CD1c-positive myeloid dendritic cell (primary cell): Measurements from ENCODE around the gene PARP12.

Experiments used
- DNase-seq: peaks from one replicate; pipeline ENCODE4 v3.0.0-alpha.2; 2016; ENCODE audit errors: extremely low spot score

Gene PARP12

DNA sequence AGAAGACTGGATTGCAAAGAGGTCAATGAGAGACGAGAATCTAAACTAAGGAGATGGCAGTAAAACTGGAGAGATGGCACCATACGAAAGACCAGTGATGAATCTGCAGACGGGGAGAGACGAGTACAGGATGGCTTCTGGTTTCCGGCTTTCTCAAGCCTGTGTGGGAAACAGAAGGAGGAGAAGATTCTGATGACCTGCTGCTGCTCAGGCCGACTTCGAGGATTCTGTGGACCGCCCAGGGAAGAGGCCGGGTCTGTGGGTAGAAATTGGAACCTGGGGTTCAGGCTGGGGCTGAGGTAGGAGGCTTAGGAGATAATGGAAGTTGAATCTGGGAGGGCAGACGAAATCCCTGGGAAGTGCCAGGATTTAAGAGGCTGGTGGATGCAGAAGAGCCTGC lies 48.6 kb downstream of the PARP12 start:
- no peak for DNase-seq

DNA sequence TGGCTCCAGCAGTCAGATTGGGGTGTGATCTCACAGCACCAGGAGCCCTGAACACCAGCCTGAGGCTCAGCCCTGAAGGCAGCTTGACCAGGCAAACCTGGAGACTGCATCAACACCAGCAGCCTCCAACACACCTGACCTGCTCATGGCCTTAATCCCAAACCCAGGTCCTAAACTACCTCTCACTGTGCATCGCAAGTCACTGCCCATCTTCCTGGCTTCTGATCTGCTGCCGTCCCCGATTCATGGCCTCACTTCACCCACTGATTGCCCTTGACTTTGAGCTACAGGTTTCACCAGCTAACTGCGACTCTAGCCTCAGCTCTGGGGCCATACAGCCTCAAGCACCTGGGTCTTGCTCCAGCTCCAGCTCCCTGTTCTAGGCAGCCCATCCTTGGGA lies 49.1 kb downstream of the PARP12 start:
- no peak for DNase-seq

DNA sequence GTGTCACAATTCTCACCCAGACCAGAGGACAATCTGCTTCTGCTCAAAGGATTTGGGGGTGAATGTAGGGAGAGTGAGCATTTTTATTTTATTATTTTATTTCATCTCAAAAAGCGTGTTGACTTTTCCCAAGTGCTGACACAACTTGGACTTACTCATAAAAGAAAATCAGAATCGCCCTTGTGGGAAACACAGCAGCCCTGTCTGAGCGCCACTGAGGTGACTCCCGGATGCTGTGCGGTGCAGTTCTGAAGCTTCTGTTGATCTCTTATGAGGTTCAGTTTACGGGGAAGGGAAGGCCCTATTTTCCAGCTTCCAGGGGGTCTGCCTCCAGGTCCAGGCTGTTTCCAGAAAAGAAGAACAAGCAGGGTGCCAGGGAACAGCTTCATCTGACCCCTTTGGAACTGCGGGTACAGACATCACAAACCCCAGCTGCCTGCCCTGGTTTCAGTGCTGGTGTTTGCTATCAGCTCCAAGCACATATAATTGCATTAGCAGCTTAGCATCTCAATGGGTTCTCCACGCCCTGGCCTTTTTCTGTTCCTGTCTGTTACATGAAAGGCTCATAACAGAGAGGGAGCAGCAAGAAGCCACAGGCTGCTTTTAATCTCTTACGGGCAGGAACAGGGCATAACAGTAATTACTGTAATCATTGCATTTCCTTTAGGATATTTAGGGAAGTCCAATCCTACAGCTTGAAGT lies 52.4 kb downstream of the PARP12 start:
- no peak for DNase-seq

DNA sequence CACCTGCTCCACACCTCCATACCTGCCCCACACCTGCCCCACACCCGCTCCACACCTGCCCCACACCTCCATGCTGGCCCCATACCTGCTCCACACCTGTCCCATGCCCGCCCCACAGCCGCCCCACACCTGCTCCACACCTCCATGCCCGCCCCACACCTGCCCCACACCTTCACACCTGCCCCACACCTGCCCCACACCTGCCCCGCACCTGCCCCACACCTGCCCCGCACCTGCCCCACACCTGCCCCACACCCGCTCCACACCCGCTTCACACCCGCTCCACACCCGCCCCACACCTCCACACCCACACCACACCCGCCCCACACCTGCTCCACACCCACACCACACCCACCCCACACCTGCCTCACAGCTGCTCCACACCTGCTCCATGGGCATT lies 53.0 kb downstream of the PARP12 start:
- no peak for DNase-seq

GRCh38 chr7:140008755-140009610 lies 53.8 kb downstream of the PARP12 start:
- DNase-seq = no peak

- no peak for DNase-seq
These were observed 55.6 kb downstream of the PARP12 start for GRCh38 chr7:140007051-140007690.

DNA sequence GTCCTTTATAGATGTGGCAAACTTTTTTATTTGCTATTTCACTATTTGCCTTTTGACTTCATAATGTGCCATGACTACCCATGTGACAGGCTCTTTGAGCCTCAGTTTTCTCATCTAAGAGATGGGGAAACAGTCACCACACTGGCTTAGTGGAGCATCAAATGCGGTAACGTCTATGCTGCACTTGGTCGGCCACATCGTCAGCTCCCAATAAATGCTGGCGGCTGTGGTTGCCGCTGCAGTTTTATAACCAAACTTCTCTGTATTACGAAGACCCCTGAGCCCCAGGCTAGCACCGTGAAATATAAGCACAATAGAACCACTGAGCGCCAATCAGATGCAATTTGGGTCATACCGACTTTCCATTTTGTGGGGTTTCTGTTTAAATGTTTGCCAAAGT lies 56.2 kb downstream of the PARP12 start:
- DNase-seq = no peak

DNA sequence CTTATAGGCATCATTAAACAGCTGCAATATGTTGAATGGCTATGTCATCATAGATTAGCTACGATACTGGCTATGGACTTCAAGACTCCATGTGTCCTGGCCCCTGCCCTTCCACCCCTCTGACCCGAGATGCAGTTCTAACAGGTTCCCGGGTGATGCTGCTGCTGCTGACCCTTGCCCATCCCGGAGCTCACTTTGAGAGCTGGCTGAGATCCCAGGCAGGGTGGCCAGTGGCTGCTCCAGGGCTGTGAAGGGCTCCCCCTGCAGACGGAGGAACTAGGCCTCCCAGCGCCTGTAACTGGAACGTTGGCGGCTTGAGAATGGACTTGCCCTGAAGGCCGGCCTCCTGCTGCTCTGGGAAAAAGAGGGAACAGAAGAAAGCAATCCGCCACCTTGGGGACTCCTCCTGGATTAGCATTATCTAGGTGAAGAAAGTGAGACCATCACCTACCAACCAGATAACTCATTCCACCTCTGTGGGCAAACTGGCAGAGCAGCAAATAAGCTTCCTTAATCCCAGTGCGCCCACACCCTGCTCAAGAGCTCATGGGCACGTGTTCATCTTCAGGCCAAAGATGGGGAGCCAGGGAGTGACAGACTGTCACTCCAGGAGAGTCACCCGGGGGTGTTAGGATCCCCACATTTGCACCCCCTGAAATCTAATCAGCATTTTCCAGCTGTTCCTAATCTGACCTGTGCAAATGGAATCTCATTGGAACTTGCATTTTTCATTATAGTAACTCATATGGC lies 56.8 kb downstream of the PARP12 start:
- DNase-seq = no peak

DNA sequence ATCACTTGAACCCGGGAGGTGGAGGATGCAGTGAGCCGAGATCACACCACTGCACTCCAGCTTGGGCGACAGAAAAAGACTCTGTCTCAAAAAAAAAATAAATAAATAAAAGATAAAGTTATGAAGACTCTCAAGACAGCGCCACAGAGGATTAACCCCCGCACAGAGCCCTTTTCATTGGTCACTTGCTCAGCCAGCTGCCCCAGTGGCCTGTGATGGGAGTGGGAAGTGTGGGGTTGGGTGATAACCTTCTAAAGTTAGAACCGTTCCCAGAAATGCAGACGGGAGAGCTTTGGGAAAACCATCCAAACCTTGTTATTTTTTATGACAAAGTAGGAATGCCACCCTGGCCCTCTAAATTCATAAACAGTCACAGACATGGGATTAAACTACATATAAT lies 57.4 kb downstream of the PARP12 start:
- no peak for DNase-seq

DNA sequence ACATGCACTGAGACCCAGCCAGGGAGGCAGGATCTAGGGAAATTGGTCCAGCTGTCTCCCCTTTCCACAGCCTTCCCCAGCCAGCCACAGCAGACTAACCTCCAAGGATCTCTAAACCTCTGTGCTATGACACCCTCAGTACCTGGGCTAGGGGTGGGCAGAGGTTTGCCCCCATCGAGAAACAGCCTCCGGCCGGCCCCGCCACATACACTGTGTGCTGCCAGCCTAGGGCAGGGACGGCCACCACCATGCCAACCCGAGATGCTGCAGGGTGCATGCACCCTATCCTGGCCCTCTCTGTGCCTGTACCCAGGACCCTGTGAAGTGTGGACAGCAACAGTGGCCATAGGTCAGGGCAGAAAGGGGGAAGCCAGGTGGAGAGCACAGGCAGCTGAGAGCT lies 58.1 kb downstream of the PARP12 start:
- DNase-seq = no peak

GRCh38 chr7:140003913-140004382 lies 58.8 kb downstream of the PARP12 start:
- DNase-seq = peak; percentile 55

DNA sequence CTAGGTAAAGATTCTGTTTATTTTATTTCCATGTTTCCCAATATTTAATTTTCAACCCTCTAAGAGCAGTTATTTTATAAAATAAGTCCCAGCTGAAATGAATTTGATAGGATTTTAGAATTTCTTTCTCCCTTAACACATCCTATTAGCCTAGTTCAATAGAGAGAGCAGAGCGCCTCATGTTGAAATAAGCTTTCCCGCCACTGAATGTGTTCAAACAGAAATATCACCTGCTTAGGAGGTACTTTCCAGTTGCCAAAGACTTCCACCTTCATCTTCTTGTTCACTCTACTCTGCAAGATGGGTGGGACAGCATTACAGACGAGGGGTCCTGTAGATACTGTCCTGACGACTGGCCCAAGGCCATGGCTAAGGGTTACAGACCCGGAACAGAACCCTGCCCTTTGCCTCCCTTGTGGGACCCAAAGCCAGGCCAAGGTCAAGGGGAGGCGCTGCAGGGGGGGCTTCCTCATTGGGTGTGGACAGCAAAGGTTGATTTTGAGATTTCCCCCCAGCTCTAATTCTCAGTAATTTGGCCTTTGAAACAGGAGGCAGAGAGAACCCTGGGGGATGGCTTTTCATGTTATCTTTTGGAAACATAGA lies 62.0 kb downstream of the PARP12 start:
- no peak for DNase-seq

- no peak for DNase-seq
These were observed 63.2 kb downstream of the PARP12 start for GRCh38 chr7:139999516-139999915.

DNA sequence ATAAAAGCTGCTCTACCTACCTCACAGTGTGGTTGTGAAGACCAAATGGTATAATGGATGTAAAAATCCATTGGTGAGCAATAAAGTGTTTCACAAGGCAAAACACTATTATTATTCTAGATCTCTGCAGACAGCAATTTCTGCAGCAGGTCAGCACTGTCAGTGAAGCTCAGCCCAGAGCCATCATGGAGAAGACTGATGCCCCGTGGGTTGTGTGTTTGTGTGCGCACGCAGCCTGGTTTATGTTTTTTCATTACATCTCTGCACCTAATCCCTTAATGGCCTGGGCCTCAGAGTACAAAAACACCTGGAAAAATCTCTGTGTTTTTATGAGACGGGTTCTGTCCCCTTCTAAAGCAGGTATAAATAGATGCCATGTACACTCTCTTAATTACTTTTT lies 64.2 kb downstream of the PARP12 start:
- DNase-seq = no peak

- no peak for DNase-seq
These were observed 67.5 kb downstream of the PARP12 start for GRCh38 chr7:139995017-139995915.

DNA sequence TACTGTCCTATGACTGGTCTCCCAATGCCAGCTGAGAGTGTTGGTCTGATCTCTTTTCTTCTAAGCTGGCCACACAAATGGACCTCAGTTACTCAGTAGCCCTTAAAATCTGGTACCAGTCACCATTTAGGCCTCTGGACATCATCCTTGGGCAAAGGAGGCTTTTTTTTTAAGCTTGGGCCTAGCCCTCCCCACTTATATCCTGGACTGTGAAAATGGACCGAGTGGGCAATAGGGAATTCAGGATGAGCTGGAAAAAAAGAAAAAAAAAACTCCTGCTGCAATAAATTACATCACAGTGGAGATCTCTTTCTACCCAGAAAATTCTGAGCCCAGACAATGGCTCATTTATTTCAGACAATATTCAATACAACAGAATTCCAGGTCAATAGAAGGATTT lies 68.4 kb downstream of the PARP12 start:
- DNase-seq = no peak

GRCh38 chr7:139993592-139993991 lies 69.2 kb downstream of the PARP12 start:
- DNase-seq = no peak

DNA sequence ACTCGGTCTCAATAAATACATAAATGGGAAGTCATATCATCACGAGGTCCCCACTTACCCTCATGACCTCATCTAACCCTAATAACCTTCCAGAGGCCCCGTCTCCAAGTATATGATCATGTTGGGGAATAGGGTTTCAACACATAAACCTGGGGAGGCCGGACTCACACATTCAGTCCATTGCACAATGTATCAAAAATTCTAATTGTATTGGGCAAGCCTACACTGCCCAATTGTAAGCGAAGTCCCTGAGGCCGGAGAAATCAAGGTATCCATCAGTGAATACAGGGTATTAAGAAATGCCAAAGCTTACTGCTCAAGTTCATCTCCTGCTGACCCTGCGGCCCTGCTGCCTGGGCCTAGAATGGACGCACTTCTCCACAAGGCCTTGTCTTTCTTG lies 69.6 kb downstream of the PARP12 start:
- DNase-seq = peak; percentile 5

DNA sequence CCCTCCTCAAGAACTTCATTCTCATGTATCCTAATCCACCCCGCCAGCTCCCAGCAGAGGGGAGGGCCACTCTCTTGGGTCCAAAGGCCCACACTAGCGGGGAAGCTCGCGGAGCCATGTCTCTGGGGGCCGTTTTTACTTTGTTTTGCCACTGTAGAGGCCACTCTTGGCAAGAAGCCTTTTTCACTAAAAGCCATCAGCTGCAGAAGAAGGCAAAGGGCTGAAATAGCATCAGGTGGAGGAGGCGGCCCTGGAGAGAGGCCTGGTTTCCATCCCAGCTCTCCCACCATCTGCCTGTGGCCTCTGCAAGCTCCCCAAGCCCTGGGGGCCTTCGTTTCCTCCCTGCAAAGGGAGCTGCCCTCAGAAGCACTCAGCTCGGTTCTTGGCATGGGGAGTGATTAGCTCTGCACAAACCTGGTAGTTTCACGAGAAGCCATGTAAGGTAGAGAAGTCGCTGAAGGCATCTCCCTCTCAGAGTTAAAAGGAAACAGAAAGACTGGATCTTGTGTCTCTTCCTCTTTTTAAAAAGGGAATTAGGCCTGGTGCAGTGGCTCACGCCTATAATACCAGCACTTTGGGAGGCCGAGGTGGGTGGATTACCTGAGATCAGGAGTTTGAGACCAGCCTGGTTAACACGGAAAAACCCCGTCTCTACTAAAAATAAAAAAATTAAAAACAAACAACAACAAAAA lies 70.3 kb downstream of the PARP12 start:
- peak; percentile 35 for DNase-seq

DNA sequence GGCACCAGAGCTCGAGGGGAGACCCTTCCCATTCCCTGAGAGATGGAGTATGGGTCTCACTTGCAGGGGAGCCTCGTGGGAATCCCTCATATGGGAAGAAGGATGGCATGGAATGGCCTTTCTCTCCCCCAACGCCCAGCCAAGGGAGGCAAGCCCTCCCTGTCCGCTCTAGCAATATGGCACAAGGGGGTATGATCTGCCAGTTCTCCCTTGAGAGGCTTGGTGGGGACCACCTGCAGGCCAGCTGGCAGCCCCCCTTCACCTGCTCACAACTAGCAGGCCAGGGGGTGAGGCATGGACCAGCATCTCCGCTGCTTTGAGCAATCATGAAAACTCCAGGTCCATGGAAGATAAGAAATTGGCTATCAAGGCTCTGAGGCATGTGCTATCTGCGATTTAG lies 70.8 kb downstream of the PARP12 start:
- no peak for DNase-seq
